ENCODE measurements around the gene LPAR3.

LPAR3 gene

DNA sequence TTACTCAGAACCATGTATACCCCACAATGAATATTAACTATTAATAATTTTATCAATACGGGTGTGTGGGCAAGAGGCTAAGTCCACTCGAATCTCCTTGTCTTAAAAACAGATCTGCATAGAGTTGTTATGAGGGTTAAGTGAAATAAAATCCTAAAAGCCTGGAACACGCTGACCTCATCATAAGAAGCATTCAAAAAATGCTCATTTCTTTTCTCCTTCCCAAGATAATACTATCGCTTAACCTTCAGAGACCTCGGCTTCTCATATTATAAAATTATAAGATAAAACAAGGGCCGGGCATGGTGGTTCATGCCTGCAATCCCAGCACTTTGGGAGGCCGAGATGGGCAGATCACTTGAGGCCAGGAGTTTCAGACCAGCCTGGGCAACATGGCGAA is 35.1 kb downstream of the LPAR3 start:
- no peak for DNase-seq (ENCODE audit: low read depth)

DNA sequence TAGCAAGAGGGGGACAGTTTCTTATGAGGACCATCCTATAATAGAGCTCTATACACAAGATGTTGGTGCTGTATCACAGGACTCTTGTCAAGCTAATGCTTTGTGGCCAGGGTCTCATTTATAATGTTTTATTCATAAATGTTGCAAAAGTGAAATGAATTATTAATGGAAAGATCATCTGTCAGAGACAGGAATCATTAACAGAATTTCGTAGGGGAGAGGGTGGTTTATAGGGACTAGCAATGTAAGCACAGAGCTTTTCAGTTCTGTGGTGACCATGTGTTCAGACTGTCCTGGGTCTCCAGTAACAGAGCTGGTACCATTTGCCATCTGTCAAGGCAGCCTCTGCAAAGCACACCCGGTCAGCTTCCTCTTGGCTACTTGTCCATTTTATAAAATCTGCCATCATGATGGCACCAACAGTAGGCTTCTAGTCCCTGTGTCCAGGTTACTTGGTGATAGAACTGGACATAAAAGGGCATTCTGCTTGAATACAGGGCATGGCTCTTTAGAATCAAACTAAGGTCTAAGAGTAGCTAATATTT is 36.2 kb downstream of the LPAR3 start:
- no peak for DNase-seq (ENCODE audit: low read depth)

DNA sequence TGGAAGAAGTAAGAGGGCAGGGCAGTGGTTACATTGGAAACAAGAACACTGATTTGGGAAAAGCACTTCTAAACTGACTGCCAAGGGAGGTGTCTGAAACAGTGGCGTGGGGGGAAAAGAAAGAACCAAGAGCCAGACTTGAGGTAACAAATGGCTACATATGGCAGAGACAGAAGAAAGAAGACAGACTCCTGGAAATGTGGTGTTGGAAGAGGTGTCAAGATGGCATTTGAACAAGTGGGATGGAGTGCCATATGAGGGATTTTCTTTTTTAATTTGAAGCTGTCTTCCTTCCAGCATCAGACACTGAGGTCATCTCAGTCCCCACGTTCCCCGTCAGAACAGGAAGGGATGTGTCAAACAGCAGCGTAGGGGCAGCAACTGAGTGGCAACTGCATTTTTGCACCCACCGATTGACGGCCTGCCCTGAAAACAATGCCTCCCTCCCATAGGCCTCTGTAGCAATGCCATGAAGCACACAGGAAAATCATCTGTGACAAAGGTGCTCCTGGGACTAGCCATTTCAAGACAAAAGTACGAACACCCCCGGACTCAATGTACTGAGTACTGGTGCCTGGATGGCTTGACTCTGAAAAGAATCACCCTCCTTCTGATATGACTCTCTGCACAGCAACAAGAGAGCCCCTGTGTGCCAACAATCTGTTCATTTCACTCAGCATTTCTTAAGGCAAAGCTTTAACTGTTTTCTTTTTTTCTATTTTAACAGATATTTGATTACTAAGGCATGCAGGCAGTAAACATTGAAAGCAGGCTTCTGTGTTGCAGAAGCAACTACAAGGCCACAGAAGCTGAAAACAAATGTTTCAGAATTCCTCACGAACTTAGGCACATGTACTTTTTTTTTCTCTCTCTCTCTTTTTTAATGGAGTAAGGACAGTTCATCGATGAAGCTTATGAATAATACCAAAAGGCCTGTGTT is 37.0 kb downstream of the LPAR3 start:
- no peak for DNase-seq (ENCODE audit: low read depth)

DNA sequence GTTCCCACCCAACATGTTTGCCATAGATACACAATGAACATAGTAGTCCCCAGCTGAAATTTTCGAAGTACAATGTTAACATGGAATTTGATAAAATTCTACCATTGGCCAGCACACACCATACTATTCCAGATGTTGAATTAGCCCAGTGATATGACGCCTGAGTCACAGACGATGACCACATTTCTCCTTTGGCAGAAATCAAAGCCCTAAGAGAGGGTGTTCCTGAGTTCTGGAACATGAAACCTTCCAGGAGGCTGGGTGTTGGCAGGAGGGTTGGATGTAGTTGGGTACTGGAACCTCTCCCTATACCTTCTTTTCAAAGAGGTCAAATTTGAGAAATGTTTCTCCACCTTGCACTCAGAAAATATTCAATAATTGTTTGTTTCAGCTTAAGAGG is 37.8 kb downstream of the LPAR3 start:
- no peak for DNase-seq (ENCODE audit: low read depth)

DNA sequence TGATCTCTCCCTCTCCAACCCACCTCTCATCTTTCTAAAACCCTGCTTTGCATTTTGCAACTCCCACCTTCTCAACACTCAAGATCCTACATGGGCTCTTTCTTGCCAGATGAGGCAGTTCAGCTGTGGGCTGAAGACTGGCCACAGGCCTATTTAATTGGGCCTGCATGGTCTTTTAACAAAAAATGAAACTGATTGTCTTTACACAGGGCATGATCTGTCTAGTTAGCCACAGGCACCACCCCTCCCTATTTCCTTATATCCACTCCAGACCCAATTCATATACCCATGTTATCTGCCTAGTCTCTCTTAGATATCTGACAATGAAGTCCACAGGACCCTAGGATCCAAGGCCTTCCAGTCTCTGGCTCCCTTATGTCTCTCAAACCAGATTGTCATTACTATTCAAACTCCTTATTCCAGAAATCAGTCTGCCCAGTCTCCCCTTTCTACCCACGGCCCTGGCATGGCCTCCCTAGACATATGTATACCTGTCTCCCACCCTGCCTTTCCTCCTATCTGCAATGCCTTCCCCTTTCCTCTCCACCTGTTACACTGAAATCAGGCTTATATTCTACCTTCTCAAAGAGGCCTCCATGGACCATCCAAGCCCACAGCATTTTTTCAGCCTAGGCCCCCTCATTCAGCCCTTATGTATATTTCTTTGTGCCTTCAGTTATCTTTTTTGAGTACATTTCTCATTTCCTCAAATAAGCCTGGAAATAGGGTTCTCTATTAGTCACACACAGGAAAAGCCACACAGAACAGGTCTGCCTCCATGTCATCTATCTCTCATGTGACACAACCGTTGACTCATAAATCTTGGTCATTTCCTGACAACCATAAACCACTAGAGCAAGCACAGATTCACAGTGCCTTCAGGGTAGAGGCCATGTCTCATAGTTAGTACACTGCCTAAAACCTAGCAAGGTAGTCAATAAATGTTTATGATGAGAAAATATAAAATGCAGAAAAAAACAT is 39.0 kb downstream of the LPAR3 start:
- peak; percentile 90 for DNase-seq (ENCODE audit: low read depth)

DNA sequence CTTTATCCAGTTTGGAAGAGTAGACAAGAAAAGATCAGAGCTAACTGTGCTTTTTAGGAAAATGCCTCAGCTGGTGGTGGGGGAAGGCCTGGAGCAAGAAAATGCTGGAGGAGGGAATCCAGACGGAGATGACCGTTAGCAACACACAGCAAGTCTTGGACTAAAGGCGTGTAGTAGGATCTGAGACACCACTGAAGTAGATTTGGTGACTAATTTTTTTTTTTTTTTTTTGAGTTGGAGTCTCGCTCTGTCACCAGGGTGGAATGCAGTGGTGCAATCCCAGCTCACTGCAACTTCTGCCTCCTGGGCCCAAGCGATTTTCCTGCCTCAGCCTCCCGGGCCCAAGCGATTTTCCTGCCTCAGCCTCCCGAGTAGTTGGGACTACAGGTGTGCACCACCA is 41.2 kb downstream of the LPAR3 start:
- peak; percentile 85 for DNase-seq (ENCODE audit: low read depth)

DNA sequence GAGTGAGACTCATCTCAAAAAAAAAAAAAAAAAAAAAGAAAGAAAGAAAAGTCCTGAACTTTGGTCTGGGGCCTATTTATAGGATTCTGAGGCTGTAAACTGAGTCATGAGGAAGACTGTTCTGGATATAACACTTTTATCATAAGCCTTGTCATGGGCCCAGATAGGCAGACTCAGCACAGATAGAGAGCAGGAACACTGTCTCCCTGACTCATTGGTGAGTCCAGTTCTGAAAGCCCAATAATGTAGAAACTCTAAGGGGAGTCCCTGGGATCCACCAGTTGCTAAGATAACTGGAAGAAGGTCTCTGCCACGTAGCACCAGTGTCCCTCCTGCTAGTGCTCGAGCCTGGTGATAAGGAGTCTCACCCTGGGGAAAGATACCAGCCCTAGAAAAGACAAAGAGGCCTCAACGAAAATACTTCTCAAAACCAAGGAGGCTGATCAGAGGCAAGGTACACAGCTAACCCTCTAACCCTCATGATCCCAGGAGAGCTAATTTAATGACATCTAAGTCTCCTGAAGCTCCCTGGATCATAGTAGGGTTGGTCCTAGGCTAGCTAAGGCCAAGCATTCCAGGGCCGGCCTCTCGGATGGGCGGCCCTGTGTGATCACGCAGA is 43.5 kb downstream of the LPAR3 start:
- DNase-seq (ENCODE audit: low read depth): no peak

DNA sequence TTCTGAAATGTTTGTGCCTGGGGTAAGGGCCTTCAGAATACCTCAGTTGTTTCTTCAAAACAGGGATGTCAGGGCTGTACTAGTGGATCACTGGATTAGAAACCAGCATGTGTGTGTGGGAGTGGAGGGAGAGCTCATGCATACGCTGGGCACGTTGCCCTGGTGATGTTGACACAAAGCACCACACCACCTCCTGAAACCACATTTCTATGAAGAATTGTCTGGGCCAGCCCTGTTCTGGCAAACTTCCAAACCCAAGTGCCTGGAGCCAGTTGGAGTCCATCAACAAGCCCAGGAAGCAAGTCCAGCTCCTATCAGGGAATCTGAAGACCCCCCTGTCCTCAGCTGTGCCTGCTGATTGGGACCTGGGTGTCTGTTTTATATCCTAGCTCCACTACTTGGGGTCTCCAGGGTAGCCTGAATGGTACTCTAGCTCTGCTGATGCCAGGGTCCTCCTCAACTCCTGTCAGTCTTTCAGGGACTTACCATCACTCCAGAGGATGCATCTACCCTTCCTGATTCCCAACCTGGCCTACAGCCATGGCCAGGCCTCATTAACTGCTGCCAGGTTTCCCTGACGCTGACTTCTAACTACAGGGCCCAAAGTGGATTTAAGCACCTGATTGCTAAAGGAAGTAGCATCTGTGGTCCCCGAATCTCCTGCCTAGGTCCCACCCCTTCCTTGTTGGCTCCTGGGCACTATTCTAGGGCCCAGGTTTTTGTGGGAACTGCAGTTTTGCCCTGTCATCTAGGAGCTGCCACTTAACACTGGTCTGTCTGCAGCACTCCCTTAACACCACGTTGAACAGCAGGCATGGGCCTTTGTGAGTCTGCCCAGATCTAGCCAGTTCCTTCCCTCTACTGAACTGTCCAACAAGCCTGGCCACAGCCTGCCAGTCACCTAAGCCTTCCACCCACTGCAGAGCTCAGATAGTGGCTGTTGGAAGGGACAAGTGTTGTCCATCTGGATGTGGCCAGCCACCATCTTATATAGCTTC is 45.5 kb downstream of the LPAR3 start:
- peak; percentile 87 for DNase-seq (ENCODE audit: low read depth)

DNA sequence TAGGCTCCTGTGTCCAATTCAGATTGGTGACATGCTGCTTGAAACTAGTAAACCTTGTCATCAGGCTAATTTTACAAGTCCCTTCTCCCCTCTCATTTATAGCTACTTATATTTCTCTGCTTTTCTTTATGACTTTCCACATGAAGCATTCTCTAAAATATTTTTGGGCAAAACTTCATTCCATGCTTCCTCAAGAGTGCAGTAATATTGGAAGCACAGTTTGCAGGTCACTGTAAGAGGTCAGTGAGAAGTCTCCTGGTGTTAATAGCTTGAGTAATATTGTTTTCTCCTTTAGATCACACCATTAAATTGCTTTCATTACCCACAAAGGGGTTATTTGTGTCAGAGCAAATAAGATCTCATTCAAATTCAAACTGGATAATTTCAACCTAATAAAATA is 46.6 kb downstream of the LPAR3 start:
- no peak for DNase-seq (ENCODE audit: low read depth)

DNA sequence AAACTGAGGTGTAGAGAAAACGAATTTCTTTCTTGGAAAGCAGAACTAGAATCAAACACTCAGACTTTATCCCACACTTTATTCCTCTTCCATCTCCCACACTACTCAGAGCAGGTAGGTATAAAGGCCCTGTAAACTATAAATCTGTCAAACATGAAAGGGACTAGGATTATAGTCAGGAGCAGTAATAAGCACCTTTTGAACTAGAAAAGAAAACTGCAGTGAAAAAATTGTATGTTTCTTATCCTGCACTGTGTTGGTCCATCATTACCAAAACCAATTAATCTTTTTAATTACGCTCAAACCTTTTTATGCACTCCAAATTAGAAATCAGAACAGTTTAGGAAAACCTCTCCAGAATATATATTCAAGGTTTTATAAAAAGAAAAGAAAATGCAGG is 47.6 kb downstream of the LPAR3 start:
- DNase-seq (ENCODE audit: low read depth): no peak

DNA sequence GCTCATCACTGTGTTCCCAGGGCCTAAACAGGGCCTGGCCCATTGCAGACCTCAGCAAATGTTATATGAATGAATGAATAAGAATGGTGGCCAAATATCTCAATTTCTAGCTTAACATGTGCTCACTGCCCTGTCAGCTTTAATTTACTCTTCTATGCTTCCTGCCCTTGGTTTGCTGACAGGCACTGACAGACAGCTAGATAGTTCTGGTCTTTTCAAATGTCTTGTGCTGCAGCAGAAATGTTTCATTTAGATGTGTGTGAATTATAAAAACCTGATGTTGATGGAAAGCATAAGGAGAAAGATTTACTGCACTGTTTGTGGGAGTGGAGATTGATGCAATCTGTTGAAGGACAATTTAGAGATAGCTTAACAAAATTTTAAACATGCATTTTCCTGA is 48.9 kb downstream of the LPAR3 start:
- no peak for DNase-seq (ENCODE audit: low read depth)

DNA sequence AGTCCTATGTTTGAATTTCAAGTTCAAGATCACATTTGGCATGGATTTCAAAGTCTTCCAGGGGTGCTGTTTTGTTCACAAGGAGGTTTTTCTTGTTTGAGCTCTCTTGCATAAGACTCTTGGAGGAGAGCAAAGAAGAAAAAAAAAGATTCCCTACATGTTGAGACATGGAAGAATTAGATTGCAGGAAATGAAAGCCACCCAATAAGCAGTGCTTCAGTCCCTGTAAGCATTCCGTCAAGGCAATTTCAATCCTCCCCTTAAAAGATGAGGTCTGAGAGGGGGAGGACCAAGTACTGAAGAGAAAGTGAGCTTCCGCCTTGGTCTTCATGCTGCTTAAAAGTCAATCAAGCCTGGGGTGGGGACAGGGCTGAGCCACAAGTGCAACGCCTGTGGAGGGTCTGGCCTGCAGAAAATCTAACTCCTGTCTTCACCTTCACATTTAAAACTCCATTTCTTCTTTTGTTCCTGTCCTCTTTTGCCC is 50.2 kb downstream of the LPAR3 start:
- DNase-seq (ENCODE audit: low read depth): no peak

DNA sequence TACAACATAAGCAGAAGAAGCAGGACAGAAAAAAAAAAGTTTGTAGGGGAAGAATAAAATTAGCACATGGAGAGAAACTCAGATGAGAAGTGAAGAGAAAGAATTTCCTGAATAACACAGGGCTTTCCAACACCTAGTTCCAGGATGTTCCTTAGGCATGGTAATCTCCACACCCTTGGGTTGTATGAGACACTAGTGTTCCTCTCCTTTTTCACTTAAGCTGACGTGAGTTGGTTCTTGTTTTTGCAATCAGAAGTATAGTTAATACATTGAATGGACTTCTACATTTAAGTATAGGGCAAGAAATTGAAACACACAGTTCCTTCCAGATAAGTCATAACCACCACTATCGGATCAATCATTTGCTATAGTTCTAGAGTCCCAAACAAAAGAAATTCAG is 51.0 kb downstream of the LPAR3 start:
- DNase-seq (ENCODE audit: low read depth): no peak

DNA sequence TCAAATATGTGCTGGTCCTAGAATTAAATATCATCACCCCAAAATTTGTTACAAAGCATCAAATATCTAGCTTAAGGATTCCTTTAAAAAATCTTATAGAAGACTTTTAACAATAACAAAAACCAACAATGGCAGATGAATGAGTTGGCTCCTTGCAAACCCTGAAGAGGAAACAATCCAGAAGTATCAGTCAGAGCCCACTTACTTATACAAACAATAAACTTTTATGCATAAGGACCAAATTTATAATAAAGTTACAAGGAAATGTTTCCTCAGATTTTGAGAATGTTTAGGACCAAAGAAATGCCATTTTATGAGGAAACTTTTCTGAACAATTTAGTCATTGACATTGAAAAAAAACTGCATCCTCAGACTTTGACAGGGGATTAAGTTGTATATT is 52.7 kb downstream of the LPAR3 start:
- DNase-seq (ENCODE audit: low read depth): no peak

DNA sequence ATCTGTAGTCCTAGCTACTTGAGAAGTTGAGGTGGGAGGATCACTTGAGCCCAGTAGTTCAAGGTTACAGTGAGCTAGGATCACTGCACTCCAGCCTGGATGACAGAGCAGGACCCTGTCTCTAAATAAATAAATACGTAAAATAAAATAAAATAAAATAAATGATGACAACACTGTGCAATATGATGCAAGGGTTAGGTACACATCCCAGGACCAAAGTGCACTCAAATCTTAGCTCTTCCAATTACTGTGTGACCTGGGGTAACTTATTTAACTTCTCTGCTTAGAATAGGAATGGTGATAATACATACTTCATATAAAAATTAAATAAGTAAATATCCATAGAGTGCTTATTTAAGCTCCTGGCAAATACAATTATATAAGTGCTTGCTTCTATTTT is 53.5 kb downstream of the LPAR3 start:
- no peak for DNase-seq (ENCODE audit: low read depth)

DNA sequence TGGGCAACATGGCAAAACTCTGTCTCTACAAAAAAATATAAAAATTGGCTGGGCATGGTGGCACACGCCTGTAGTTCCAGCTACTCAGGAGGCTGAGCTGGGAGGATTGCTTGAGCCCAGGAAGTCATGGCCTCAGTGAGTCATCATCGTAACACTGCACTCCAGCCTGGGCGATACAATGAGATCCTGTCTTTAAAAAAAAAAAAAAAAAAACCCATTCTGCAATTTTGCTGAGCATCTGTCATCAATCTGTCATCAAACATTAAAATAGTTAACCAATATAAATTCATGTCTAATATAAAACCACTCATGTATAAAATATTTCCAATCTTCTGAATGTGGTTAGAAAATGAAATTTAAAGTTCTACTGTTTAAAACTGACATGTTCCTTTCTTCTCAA is 56.9 kb downstream of the LPAR3 start:
- DNase-seq (ENCODE audit: low read depth): no peak

DNA sequence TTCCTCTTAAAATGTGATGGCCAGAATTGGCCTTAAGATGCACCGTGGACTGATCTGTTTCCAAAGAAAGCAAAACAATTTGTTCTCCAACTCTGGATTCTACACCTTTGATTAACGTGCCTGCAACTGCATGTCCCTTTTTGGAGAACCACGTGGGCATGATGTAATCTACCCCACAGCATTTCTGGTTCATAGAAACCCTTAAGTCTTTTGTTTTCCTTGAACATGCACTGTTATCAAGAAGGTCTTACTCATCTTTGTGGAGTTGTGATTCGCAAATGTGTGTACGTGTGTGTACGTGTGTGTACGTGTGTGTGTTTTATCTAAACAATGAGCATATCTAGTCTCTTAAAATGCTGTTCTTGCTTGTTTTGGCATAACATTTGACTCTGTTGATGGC is 57.8 kb downstream of the LPAR3 start:
- DNase-seq (ENCODE audit: low read depth): no peak

DNA sequence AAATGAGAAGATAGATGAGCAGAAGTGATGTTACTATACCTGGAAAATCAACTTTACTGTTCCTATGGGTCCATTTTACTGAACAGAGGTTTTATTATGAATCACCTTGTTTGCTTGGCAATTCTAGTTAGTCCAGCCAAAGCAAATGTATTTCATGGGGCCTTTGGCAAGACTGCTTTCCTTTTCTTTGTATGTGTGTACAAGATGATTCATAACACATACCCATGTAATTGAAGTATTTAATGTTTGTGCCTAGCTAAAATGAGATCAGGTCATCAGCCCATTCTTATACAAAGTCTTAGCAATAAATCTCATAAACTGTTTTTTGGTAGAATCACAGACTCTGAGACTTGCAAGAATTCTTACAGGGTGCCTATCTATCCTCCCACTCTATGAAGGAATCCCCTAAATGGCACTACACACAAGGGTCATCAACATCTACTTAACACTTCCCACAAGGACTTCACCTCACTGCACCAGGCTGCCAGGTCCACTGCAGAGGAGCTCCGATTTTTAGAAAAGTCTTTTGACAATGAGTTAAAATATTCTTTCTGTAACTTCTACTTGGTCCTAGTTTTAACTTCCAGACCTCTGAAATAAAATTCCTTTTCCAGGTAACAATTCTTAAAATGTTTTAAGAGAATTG is 58.5 kb downstream of the LPAR3 start:
- no peak for DNase-seq (ENCODE audit: low read depth)

DNA sequence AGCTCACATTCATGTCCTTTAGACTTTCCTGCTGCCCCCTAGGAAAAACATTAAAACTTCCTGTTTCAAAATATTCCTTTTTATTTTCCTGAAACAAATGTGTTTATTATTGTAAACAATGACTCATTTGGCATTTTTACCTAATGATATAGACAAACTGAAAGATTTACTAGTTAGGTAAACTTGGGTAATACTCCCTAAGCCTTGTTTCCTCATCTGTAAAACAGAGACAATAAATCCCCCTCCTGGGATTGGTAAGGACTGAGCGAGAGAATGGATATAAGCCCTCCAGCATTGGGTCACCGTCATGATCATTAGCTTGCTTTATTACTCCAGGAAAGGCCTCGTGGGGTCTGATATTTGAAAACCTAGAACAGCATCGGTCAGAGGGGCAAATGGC is 59.8 kb downstream of the LPAR3 start:
- no peak for DNase-seq (ENCODE audit: low read depth)

DNA sequence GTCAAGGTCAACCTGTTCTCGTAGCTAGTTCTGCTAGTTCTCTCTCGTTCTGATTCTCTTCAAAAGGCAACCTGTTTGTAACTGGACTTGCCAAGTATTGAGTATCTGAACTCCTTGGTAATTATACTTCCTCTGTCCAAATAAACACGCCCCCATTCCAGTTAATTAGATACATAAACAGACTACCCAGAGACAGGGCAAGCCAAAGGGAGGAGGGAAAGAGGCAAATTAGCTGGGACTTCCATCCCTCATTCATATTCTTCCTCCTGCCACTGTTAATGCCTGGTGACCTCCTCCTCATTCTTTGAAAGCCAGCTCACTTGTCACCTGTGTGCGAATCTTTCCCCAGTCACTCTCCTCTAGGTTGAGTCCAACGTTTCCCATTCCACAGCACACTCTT is 62.9 kb downstream of the LPAR3 start:
- DNase-seq (ENCODE audit: low read depth): no peak
